ENCODE measurements around the gene IMPA2. TPM values are rescaled to one million over a fixed set of nuclear protein-coding genes. Genes with fewer than 3 reads are reported as not detected.

Gene IMPA2
- total RNA-seq, 1 experiment from 2014 or later, result 113 TPM

DNA sequence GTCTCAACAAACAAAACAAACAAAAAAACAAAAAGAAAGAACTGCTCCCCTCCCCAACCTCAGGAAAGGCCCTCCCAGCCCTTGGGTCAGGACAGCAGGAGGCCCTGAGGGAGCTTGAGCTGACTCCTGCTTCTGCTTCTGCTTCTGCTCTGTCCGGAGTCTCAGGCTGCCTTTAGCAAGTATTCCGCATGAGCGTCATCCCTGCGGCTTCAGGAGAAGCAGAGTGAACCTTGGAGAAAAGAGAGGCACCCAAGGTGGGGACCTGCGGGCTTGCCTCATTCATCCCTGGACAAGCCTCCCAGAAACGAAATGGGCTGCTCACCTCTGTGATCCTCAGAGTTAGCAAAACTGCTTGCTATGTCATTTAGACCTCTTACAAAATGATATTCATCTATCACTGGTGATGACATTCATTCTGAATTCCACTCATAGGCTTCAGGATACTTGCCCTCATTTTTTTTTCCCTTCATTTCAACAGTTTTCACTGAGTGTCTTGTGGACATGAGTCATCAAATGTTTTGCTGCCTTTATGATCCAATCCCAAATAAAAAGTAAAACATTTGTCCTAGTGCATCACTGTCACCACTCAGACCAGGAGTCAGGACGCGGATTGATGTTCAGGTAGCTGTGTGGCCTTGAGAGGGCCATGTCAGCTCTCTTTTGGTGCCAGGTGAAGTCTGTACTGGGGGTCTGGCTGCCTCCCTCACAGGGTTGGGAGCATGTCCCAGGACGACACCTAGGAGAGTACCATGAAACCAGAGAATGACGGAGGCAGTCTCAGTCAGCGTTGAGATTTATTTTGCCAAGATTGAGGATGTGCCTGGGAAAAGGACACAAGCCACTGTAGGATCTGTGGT, 51.7 kb downstream of the IMPA2 start:
- POLR2A ChIA-PET, result no interaction called here
- DNase-seq (ENCODE audit: low spot score) (no peak), ATAC-seq (no peak)
- Mint-ChIP-seq H3K36me3 (peaks cover 41% of the 10 kb centered on the region), H3K27me3 (ENCODE audit: low read depth) (peaks cover 16% of the 10 kb centered on the region), H3K4me1 (peaks cover 2% of the 10 kb centered on the region; the same call in 1 of the 2 replicates), H3K27ac (peak overlapping the region; percentile 22), H3K4me3 (no peak overlapping the region), H3K9me3 (no peaks in the 10 kb centered on the region)
- CTCF ChIA-PET, result interaction anchor here (0.7 to 1.8 kb wide), 2 partner anchors 95 to 300 kb away, joined by 3 to 6 read pairs; no protein-coding TSS in a partner anchor
- no peak for TF ChIP-seq ZNF416 (CRISPR knock-in tag; IDR thresholded peaks at IDR 0.05)
- TF ChIP-seq GRHL2 (CRISPR knock-in tag; IDR thresholded peaks at IDR 0.05; ENCODE audit: insufficient replicate concordance, severe bottlenecking), result no peak
- TF ChIP-seq ZSCAN18 (CRISPR knock-in tag; IDR thresholded peaks at IDR 0.05), result no peak
- TF ChIP-seq, protein P1, sequence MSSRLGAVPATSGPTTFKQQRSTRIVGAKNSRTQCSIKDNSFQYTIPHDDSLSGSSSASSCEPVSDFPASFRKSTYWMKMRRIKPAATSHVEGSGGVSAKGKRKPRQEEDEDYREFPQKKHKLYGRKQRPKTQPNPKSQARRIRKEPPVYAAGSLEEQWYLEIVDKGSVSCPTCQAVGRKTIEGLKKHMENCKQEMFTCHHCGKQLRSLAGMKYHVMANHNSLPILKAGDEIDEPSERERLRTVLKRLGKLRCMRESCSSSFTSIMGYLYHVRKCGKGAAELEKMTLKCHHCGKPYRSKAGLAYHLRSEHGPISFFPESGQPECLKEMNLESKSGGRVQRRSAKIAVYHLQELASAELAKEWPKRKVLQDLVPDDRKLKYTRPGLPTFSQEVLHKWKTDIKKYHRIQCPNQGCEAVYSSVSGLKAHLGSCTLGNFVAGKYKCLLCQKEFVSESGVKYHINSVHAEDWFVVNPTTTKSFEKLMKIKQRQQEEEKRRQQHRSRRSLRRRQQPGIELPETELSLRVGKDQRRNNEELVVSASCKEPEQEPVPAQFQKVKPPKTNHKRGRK (CRISPR knock-in tag; IDR thresholded peaks at IDR 0.05; ENCODE audit: borderline replicate concordance), result no peak
- no peak for TF ChIP-seq PRDM15 (CRISPR knock-in tag; IDR thresholded peaks at IDR 0.05)
- no peak for TF ChIP-seq E2F5 (CRISPR knock-in tag; IDR thresholded peaks at IDR 0.05)
- no peak for TF ChIP-seq CREB1 (CRISPR knock-in tag; IDR thresholded peaks at IDR 0.05)
- no peak for TF ChIP-seq CREM (CRISPR knock-in tag; IDR thresholded peaks at IDR 0.05)
- TF ChIP-seq, protein P2, sequence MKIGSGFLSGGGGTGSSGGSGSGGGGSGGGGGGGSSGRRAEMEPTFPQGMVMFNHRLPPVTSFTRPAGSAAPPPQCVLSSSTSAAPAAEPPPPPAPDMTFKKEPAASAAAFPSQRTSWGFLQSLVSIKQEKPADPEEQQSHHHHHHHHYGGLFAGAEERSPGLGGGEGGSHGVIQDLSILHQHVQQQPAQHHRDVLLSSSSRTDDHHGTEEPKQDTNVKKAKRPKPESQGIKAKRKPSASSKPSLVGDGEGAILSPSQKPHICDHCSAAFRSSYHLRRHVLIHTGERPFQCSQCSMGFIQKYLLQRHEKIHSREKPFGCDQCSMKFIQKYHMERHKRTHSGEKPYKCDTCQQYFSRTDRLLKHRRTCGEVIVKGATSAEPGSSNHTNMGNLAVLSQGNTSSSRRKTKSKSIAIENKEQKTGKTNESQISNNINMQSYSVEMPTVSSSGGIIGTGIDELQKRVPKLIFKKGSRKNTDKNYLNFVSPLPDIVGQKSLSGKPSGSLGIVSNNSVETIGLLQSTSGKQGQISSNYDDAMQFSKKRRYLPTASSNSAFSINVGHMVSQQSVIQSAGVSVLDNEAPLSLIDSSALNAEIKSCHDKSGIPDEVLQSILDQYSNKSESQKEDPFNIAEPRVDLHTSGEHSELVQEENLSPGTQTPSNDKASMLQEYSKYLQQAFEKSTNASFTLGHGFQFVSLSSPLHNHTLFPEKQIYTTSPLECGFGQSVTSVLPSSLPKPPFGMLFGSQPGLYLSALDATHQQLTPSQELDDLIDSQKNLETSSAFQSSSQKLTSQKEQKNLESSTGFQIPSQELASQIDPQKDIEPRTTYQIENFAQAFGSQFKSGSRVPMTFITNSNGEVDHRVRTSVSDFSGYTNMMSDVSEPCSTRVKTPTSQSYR (CRISPR knock-in tag; IDR thresholded peaks at IDR 0.05), result no peak
- no peak for TF ChIP-seq ZNF263 (CRISPR knock-in tag; IDR thresholded peaks at IDR 0.05; ENCODE audit: low read depth)
- TF ChIP-seq E2F1 (CRISPR knock-in tag; IDR thresholded peaks at IDR 0.05), result no peak

Data from WTC11 (cell line).